Sigmoid colon (tissue), 7 donors: ENCODE data around the gene CCNL2. TPM values are rescaled to one million over a fixed set of nuclear protein-coding genes. Genes with fewer than 3 reads are reported as not detected.
A peak's percentile ranks its signal among the peaks of the same experiment; 100 is the strongest.
"Not testable (repeated sequence)": the region's sequence is repeated elsewhere in the genome, so short reads cannot be mapped to it uniquely, and the experiment has no call there.

Experiments
- DNase-seq: peaks from one replicate; pipeline ENCODE4 v3.0.0-alpha.2; 2019
- H3K27ac ChIP-seq, 4 donors: fragments of 200-600 bp; sonication (generic); one replicate each; pipeline ENCODE4 v1.5.1; 2016 to 2019; ENCODE audit warnings: mild to moderate bottlenecking in 1 of 4
- H3K27me3 ChIP-seq, 3 donors: fragments of 200-600 bp; sonication (generic); one replicate each; pipeline ENCODE4 v1.5.1; 2019; ENCODE audit warnings: mild to moderate bottlenecking in 1 of 3
- H3K36me3 ChIP-seq, 4 donors: fragments of 200-600 bp; sonication (generic); one replicate each; pipeline ENCODE4 v1.5.1; 2016 to 2019
- H3K4me1 ChIP-seq, 4 donors: fragments of 200-600 bp; sonication (generic); one replicate each; pipeline ENCODE4 v1.5.1; 2017 to 2019
- H3K4me3 ChIP-seq, 4 donors: fragments of 200-600 bp; sonication (generic); one replicate each; pipeline ENCODE4 v1.5.1; 2017 to 2019; ENCODE audit warnings: mild to moderate bottlenecking in 2 of 4, moderate library complexity in 1 of 4
- H3K9me3 ChIP-seq, 4 donors: fragments of 200-600 bp in 3 of 4; sonication (generic) in 3 of 4; one replicate each; pipeline versions ENCODE4 v1.5.1 to v1.6.1; 2013 to 2019
- CTCF ChIP-seq, 4 experiments: fragments of 450-650 bp in 3 of 4; fragments of 200-600 bp in 1 of 4; IDR thresholded peaks; one replicate each; pipeline ENCODE4 v1.5.1; 2016 to 2019; ENCODE audit warnings: antibody characterized with exemption in 4 of 4, mild to moderate bottlenecking in 3 of 4, moderate library complexity in 2 of 4
- EP300 ChIP-seq, 4 donors: sonication (generic); formaldehyde crosslinking; IDR thresholded peaks; one replicate each; pipeline ENCODE4 v1.6.1; 2017; ENCODE audit warnings: antibody characterized with exemption in 4 of 4
- POLR2A ChIP-seq, 2 donors: fragments of 450-650 bp; IDR thresholded peaks; one replicate each; pipeline ENCODE4 v1.6.1; 2016; ENCODE audit warnings: antibody characterized with exemption in 2 of 2, mild to moderate bottlenecking in 2 of 2, moderate library complexity in 2 of 2
- POLR2AphosphoS5 ChIP-seq, 4 donors: sonication (generic); formaldehyde crosslinking; IDR thresholded peaks; one replicate each; pipeline ENCODE4 v1.6.1; 2017; ENCODE audit warnings: antibody characterized with exemption in 4 of 4
- WGBS, 2 donors: extraction: QIAGEN DNeasy Blood & Tissue Kit; methylation state at CpG; one replicate each; pipeline ENCODE4 v1.1.7; 2013; 5-methylcytosine and 5-hydroxymethylcytosine counted together
- intact Hi-C: fragments of 100-400 bp; cut with DNase I; formaldehyde crosslinking; loops from one replicate; pipeline ENCODE4 v1.15.1; 2023
- polyA plus RNA-seq, 3 donors: library from polyadenylated mRNA; stranded (reverse); fragments of 200-250 nt; gene quantifications; one replicate each; pipeline ENCODE4 v1.2.3, GENCODE V29; 2013
- total RNA-seq, 4 donors: library from RNA; depleted of rRNA; stranded (reverse); fragments of >200 nt; gene quantifications; one replicate each; pipeline ENCODE4 v1.1.0, GENCODE V29; 2016
- donor health status: healthy with polysubstance abuse.
- donor health status: Bipolar disorder and iron deficiency.
- donor health status: healthy.

CCNL2 gene
- total and polyA plus RNA-seq, 7 donors: 15.0 to 375 (median 139) TPM

DNA sequence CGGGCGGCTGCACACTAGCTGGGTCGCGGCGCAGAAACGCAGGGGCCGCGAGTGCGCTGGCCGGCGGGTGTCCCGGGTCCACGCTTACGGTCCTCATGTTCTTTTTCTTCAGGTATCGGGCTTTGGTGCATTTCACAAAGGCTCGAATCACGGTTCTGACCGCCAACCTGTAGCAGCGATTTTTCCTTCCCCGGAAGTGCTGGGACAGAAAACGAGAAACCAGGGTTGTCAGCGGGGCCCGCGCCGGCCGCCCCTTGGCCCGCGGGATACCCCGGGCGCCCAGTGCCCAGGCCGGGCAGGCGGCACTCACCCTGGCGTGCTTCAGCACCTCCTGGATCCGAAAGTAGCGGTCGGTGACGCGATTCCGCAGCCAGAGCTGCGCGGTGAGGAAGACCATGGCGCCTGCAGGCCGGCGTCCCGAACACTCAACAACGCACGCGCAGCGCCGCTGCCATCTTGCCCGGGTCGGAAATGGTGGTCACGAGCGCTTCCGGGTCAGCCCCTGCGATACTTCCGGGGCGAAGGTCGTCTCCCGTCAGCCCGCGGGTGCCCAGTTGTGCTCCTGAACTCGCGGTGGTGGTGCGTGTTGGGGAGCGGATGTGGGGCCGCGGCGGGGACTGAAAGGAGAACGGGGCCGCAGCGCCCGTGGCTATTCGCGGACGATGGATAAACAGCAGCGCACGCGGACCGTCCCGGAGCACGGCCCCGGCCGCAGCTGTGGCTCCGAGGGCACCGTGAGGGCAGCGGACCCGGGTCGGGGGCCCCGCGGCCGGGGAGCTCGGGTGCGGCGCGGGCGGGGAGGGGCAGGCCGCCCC, 7.9 kb upstream of the CCNL2 start, which contains the start of gene MRPL20:
Gene MRPL20 (minus strand): TSS at position 473 of the 815 bp plus-strand sequence. CDS start 76 bp downstream, at position 397.
- H3K27me3 ChIP-seq: no peaks in the 10 kb centered on the region
- TF ChIP-seq CTCF (IDR thresholded peaks at IDR 0.05) (no peak), POLR2A (IDR thresholded peaks at IDR 0.05) (peak; percentile 51 to 80), EP300 (IDR thresholded peaks at IDR 0.05) (no peak), POLR2AphosphoS5 (IDR thresholded peaks at IDR 0.05) (peak; percentile 87 to 96 (median 94))
- H3K36me3 ChIP-seq: peaks cover 0 to 37% (median 18%) of the 10 kb centered on the region in 4 donors
- DNase-seq: peak; percentile 97
- no peaks in the 10 kb centered on the region for H3K9me3 ChIP-seq
- H3K4me3 ChIP-seq: peak within 1 kb of the TSS; percentile 85 to 99 (median 96)
- intact Hi-C loops: no loop called here
- WGBS, 2 donors: 1% methylated on average over 98 of the region's 98 CpGs
- peaks cover 0 to 44% (median 37%) of the 10 kb centered on the region in 4 donors for H3K4me1 ChIP-seq
- peak within 1 kb of the TSS; percentile 86 to 95 (median 93) for H3K27ac ChIP-seq

DNA sequence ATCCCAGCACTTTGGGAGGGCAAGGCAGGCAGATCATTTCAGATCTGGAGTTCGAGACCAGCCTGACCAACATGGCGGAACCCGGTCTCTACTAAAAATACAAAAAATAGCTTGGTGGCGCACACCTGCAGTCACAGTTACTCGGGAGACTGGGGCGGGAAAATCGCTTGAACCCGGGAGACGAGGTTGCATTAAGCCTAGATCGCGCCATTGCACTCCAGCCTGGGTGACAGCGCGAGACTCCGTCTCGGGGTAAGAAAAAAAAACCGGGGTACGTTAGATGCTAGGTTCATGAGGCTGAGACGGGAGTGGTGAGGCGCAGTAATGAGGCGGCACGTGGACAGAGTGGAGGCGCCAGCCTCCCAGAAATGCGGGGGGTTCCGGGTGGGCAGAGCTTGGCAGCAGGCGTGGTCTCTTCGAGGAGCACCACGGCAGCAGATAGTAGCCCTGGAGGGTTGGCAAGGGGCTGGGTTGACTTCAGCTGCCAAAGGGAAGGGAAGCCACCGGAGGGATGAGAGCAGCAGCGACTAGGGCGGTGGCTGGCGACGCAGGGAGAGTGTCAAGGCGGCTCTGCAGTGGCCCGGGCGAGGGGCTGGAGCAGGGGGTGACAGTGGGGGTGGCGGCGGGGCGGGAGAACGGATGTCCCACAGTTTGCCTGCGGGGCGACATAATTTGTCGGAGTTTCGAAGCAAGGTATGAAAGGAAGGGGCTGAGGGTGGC, 7.1 kb upstream of the CCNL2 start:
- H3K9me3 ChIP-seq: no peaks in the 10 kb centered on the region
- H3K27me3 ChIP-seq: no peaks in the 10 kb centered on the region
- peaks cover 0 to 48% (median 37%) of the 10 kb centered on the region in 4 donors for H3K4me1 ChIP-seq
- intact Hi-C loops: no loop called here
- H3K27ac ChIP-seq: peak overlapping the region; percentile 86 to 95 (median 93)
- peak overlapping the region; percentile 85 to 99 (median 96) for H3K4me3 ChIP-seq
- H3K36me3 ChIP-seq: peaks cover 0 to 44% (median 22%) of the 10 kb centered on the region in 4 donors
- TF ChIP-seq POLR2AphosphoS5 (IDR thresholded peaks at IDR 0.05) (no peak), POLR2A (IDR thresholded peaks at IDR 0.05) (no peak), EP300 (IDR thresholded peaks at IDR 0.05) (no peak)
- no peak for DNase-seq
- WGBS, 2 donors: 39 to 42% methylated on average over 43 of the region's 43 CpGs

DNA sequence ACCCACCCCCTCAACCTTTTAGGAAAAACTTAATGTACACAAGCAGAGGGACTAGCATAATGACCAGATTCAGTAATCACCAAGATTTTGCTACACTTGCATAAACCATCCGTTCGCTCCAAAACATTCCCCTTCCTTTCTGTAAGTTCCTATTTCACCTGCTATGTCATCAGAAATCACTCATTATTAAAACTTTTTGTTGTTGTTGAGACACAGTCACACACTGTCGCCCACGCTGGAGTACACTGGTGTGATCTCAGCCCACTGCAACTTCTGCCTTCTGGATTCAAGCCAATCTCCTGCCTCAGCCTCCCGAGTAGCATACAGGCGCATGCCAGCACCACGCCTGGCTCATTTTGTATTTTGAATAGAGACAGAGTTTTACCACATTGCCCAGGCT, 4.5 kb upstream of the CCNL2 start:
- no peak for DNase-seq
- no peak for TF ChIP-seq EP300 (IDR thresholded peaks at IDR 0.05)
- TF ChIP-seq POLR2A (IDR thresholded peaks at IDR 0.05): no peak
- TF ChIP-seq POLR2AphosphoS5 (IDR thresholded peaks at IDR 0.05): no peak
- no peak for TF ChIP-seq CTCF (IDR thresholded peaks at IDR 0.05)
- intact Hi-C loops: no loop called here
- WGBS, 2 donors: 87% methylated on average over 7 of the region's 7 CpGs
- peaks cover 0 to 58% (median 39%) of the 10 kb centered on the region in 4 donors for H3K4me1 ChIP-seq
- no peaks in the 10 kb centered on the region for H3K27me3 ChIP-seq
- H3K9me3 ChIP-seq: no peaks in the 10 kb centered on the region
- H3K27ac ChIP-seq: no peak overlapping the region
- H3K36me3 ChIP-seq: peaks cover 3 to 53% (median 28%) of the 10 kb centered on the region in 4 donors
- no peak overlapping the region for H3K4me3 ChIP-seq

- H3K27ac ChIP-seq, H3K4me3 ChIP-seq, DNase-seq, H3K27me3 ChIP-seq, H3K9me3 ChIP-seq, intact Hi-C loops: not testable (repeated sequence)
- 86 to 88% methylated on average over 9 of the region's 9 CpGs for WGBS, 2 donors
- Histone ChIP-seq H3K4me1 (peaks cover 0 to 58% (median 38%) of the 10 kb centered on the region in 4 donors), H3K36me3 (peaks cover 3 to 55% (median 28%) of the 10 kb centered on the region in 4 donors)
Observed at GRCh38 chr1:1402901-1403392, 3.8 kb upstream of the CCNL2 start.

- no peak for TF ChIP-seq POLR2A (IDR thresholded peaks at IDR 0.05)
- TF ChIP-seq CTCF (IDR thresholded peaks at IDR 0.05): peak in 2 of 4 experiments; percentile 15 to 20
- peak overlapping the region in 1 of 4 donors; percentile 11 for H3K27ac ChIP-seq
- DNase-seq: no peak
- peaks cover 3 to 62% (median 32%) of the 10 kb centered on the region in 4 donors for H3K36me3 ChIP-seq
- H3K4me3 ChIP-seq: no peak overlapping the region
- H3K27me3 ChIP-seq: no peaks in the 10 kb centered on the region
- H3K4me1 ChIP-seq: peaks cover 0 to 58% (median 41%) of the 10 kb centered on the region in 4 donors
- no peaks in the 10 kb centered on the region for H3K9me3 ChIP-seq
- 80 to 86% methylated on average over 20 of the region's 20 CpGs for WGBS, 2 donors
- intact Hi-C loops: no loop called here
Observed at GRCh38 chr1:1402072-1402900, 3.2 kb upstream of the CCNL2 start.
